ENCODE data around the gene DUSP28. TPM values are rescaled to one million over a fixed set of nuclear protein-coding genes. Genes with fewer than 3 reads are reported as not detected.

DUSP28 gene
- total and polyA plus RNA-seq, 2 of the 13 experiments (the other 11 are each of a cell fraction or from before 2014, with no cell fraction given): 5.2 to 8.6 TPM

- TF ChIP-seq ZNF414 (CRISPR knock-in tag; IDR thresholded peaks at IDR 0.05) (0 out of 2 replicates have a peak, but pooled peaks have one; percentile 6), ATRX (CRISPR knock-in tag; IDR thresholded peaks at IDR 0.05; ENCODE audit: borderline replicate concordance) (no peak), IRF2 (CRISPR knock-in tag; IDR thresholded peaks at IDR 0.05) (peak; percentile 76), ZNF547 (CRISPR knock-in tag; IDR thresholded peaks at IDR 0.05) (peak; percentile 98), SMARCE1 (IDR thresholded peaks at IDR 0.05; ENCODE audit: borderline replicate concordance) (no peak), SKI (IDR thresholded peaks at IDR 0.05; ENCODE audit: partially characterized antibody) (peak; percentile 79), FOXK1 (CRISPR knock-in tag; IDR thresholded peaks at IDR 0.05; ENCODE audit: borderline replicate concordance, low read depth) (peak; percentile 51; the same call in 1 of the 2 replicates), ZC3H13 (CRISPR knock-in tag; IDR thresholded peaks at IDR 0.05) (no peak; the same call in 1 of the 2 replicates), BORCS8-MEF2B (CRISPR knock-in tag; IDR thresholded peaks at IDR 0.05) (peak; percentile 88), DBP (CRISPR knock-in tag; IDR thresholded peaks at IDR 0.05; ENCODE audit: not compliant biosample characterization) (peak; percentile 96), ZNF224 (CRISPR knock-in tag; IDR thresholded peaks at IDR 0.05) (peak; percentile 49; the same call in 1 of the 2 replicates), RFX5 (IDR thresholded peaks at IDR 0.05; ENCODE audit: low read depth, low read length) (peak; percentile 49; the same call in 1 of the 2 replicates), ZNF567 (CRISPR knock-in tag; IDR thresholded peaks at IDR 0.05; ENCODE audit: borderline replicate concordance) (no peak), KAT2B (IDR thresholded peaks at IDR 0.05; ENCODE audit: borderline replicate concordance, low read depth, low read length) (no peak), ZNF772 (CRISPR knock-in tag; IDR thresholded peaks at IDR 0.05) (peak; percentile 70; the same call in 1 of the 2 replicates), AGO2 (optimal IDR thresholded peaks at IDR 0.05; ENCODE audit: low read depth, low read length) (peak; percentile 99), ZNF180 (CRISPR knock-in tag; IDR thresholded peaks at IDR 0.05; ENCODE audit: borderline replicate concordance, low read depth) (no peak), ZC3H4 (CRISPR knock-in tag; IDR thresholded peaks at IDR 0.05; ENCODE audit: borderline replicate concordance) (no peak; the same call in 1 of the 2 replicates), HMG20A (CRISPR knock-in tag; IDR thresholded peaks at IDR 0.05; ENCODE audit: borderline replicate concordance) (no peak), ZNF790 (CRISPR knock-in tag; IDR thresholded peaks at IDR 0.05; ENCODE audit: borderline replicate concordance) (peak; percentile 99), DRAP1 (CRISPR knock-in tag; IDR thresholded peaks at IDR 0.05) (peak; percentile 97), LBX2 (CRISPR knock-in tag; IDR thresholded peaks at IDR 0.05; ENCODE audit: borderline replicate concordance) (peak; percentile 98), MAZ (IDR thresholded peaks at IDR 0.05; ENCODE audit: borderline replicate concordance, low read depth, low read length) (peak; percentile 94), MAZ (CRISPR knock-in tag; IDR thresholded peaks at IDR 0.05; ENCODE audit: low read depth) (peak; percentile 93), KDM5B (CRISPR knock-in tag; IDR thresholded peaks at IDR 0.05; ENCODE audit: borderline replicate concordance) (peak; percentile 45; the same call in 1 of the 2 replicates), JUN (CRISPR knock-in tag; IDR thresholded peaks at IDR 0.05) (peak; percentile 53; the same call in 1 of the 2 replicates), MBD4 (IDR thresholded peaks at IDR 0.05; ENCODE audit: borderline replicate concordance, low read length) (no peak), ZKSCAN5 (CRISPR knock-in tag; IDR thresholded peaks at IDR 0.05) (no peak), ZNF501 (CRISPR knock-in tag; IDR thresholded peaks at IDR 0.05) (peak; percentile 94)
Measured at GRCh38 chr2:240560480-240561324, 545 bp downstream of the DUSP28 start (continued).
